VCaP (cell line): Measurements from ENCODE around the gene TAF4B.
"Not testable (repeated sequence)": the region's sequence is repeated elsewhere in the genome, so short reads cannot be mapped to it uniquely, and the experiment has no call there.

Experiments
- H3K27ac ChIP-seq: fragments of 450-650 bp; 2 replicates; pipeline ENCODE4 v1.5.1; 2017
- TF ChIP-seq, protein P1 (sequence below): fragments of 450-650 bp; conservative IDR thresholded peaks from 2 replicates; pipeline ENCODE4 v1.5.1; 2017; ENCODE audit warnings: mild to moderate bottlenecking, moderate library complexity

TAF4B gene

DNA sequence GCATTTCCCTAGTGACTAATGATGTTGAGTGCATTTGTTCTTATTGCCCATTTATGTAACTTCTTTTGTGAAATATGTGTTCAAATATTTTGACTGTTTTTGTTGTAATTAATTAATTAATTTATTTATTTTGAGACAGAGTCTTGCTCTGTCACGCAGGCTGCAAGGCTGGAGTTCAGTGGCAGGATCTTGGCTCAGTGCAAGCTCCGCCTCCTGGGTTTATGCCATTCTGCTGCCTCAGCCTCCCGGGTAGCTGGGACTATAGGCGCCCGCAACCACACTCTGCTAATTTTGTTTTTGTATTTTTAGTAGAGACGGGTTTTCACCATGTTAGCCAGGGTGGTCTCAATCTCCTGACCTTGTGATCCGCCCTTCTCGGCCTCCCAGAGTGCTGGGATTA lies 71.9 kb downstream of the TAF4B start:
- no peak overlapping the region for H3K27ac ChIP-seq
- TF ChIP-seq, protein P1, sequence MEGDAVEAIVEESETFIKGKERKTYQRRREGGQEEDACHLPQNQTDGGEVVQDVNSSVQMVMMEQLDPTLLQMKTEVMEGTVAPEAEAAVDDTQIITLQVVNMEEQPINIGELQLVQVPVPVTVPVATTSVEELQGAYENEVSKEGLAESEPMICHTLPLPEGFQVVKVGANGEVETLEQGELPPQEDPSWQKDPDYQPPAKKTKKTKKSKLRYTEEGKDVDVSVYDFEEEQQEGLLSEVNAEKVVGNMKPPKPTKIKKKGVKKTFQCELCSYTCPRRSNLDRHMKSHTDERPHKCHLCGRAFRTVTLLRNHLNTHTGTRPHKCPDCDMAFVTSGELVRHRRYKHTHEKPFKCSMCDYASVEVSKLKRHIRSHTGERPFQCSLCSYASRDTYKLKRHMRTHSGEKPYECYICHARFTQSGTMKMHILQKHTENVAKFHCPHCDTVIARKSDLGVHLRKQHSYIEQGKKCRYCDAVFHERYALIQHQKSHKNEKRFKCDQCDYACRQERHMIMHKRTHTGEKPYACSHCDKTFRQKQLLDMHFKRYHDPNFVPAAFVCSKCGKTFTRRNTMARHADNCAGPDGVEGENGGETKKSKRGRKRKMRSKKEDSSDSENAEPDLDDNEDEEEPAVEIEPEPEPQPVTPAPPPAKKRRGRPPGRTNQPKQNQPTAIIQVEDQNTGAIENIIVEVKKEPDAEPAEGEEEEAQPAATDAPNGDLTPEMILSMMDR, result no peak

DNA sequence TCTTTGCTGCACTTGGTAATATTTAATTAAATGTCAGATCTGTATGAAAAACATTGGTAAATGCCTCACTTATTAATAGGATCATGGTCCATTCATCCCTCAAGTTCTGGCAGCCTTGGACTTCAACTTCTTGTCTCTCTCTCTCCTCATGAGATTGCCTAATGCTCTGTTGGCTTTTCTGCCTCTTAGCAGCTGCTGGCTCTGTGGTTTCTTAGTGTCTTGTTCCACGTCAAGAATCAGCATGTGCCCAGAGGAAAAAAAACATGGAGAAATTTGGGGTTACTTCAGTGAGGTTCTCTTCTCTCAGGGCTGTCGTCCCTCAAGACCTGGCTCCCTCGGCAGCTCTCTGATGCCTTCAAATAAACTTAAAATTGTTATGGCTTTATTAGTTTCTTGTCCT lies 75.4 kb downstream of the TAF4B start:
- TF ChIP-seq, protein P1, result no peak
- no peak overlapping the region for H3K27ac ChIP-seq

DNA sequence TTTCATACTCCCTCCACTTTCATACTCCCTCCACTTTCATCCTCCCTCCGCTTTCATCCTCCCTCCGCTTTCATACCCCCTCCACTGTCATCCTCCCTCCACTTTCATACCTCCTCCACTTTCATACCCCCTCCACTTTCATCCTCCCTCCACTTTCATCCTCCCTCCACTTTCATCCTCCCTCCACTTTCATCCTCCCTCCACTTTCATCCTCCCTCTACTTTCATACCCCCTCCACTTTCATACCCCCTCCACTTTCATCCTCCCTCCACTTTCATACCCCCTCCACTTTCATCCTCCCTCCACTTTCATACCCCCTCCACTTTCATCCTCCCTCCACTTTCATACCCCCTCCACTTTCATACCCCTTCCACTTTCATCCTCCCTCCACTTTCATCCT lies 77.0 kb downstream of the TAF4B start:
- not testable (repeated sequence) for H3K27ac ChIP-seq

DNA sequence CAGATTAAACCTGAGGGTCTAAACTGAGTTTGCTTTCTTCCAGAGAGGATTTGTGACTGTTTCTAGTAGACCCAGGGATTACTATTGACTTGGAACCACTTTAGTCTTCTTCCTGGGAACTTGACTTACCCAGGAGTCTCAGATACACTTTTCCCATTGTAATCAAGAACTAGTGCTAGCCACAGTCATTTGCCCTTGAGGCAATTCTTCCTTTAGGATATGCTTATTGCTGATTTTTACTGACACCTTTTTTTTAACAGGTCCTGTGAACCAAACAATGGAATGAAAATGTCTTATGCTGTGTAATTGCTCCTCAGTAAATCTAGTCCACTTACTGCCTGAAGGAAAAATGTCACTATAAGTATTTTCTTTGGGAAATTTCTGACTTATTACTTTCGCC lies 78.3 kb downstream of the TAF4B start:
- no peak overlapping the region for H3K27ac ChIP-seq
- TF ChIP-seq, protein P1, result no peak

DNA sequence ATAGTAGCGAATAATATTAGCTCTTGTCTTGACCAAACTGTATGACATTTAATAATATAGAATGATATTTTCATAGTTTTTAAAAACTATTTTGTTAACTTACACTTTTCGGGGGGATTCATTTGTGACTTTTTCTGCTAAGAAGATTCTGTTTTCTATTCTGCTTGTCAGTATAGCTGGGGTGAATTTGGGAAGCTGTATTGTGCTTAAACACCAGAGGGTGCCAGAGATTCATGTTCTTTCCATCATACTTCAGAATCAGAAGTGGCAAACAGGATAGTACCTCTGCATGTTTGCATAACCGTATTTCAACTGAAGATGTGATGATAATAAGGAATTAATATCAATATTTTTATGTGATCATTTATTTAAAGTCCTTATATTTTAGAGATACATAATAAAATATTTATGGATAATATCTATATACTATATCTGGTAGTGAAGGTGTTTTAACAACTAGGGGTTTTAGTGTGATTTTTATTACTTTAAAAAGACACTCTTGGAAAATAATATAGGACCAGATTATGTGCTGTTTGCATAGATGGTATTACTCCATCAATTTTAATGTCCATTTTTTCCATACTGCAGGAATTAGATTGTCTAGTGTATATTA lies 81.0 kb downstream of the TAF4B start:
- TF ChIP-seq, protein P1, result peak; percentile 87

DNA sequence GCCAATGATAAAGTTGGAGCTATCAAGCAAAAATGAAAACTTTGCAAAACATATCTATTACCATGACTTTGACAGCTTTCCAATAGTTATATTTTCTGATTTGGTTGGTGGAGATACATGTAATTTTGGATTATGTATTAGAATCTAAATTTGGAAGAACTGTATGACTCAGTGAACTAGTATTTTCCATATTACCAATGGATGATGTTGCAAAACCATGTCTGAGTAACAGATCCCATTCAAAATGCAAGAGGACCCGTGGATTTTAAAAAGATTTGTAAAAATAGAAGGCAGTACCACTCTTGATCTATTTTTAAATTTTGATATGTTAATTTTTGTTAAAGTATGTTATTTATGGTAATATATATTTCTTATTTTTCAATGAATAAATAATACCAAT lies 83.0 kb downstream of the TAF4B start:
- TF ChIP-seq, protein P1, result no peak
- no peak overlapping the region for H3K27ac ChIP-seq

More for the DNA sequence above, 81.0 kb downstream of the TAF4B start:
- H3K27ac ChIP-seq, result no peak overlapping the region

DNA sequence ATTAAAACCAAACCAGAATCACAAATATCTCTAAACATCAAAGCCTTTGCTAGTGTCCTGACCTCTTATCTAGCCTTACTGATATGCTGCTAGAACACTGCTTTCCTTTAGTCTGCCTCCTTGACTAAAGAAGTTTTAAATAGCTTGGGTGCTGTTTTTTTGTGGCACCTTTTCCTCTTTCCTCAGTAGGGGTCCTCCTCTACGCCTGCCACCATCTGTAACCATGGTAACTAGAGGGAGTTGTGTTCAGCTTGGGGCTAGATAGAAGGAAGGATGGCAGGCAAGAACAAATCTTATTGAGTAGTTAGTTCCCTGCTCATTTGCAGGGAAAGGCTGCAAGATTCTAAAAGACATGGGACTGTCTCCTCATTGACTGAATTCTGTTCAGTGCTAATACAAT lies 86.0 kb downstream of the TAF4B start:
- TF ChIP-seq, protein P1, result no peak
- H3K27ac ChIP-seq, result no peak overlapping the region

DNA sequence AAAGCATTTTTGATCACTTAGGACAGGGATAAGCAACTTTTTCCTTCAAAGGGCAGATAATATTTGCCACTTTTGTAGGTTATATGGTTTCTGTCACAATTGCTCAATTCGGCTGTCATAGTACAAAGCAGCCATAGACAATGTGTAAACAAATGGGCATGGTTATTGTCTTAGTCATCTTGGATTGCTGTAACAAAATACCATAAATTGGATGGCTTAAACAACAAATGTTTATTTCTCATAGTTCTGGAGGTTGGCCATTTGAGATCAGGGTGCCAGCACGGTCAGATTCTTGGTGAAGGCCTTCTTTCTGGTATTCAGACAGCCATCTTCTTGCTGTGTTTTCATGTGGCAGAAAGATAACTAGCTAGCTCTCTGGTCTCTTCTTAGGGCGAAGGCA lies 91.2 kb downstream of the TAF4B start:
- H3K27ac ChIP-seq, result no peak overlapping the region
- TF ChIP-seq, protein P1, result no peak
